GM23338 (cell line): Measurements from ENCODE around the gene ABCB8. TPM values are rescaled to one million over a fixed set of nuclear protein-coding genes. Genes with fewer than 3 reads are reported as not detected.

Source experiments
- ATAC-seq: fragments of 200-7000 bp; cut with Tn5 transposase; 3 replicates; pipeline ENCODE4 v1.9.1; 2020
- DNase-seq: peaks from one replicate; pipeline ENCODE4 v3.0.0-alpha.2; 2015; ENCODE audit warnings: low spot score
- H2AFZ ChIP-seq: fragments of 200-600 bp; sonication (generic); 2 replicates; pipeline ENCODE4 v1.8.0; 2016; ENCODE audit warnings: antibody characterized with exemption, mild to moderate bottlenecking, moderate library complexity
- H3F3A ChIP-seq: fragments of 200-600 bp; sonication (generic); replicated peaks from 2 replicates; pipeline ENCODE4 v1.8.0; 2017; ENCODE audit warnings: antibody characterized with exemption, mixed run types, low read depth
- H3K27ac ChIP-seq: fragments of 200-600 bp; sonication (generic); 2 replicates; pipeline ENCODE4 v1.6.1; 2016; ENCODE audit warnings: low read depth
- H3K27me3 ChIP-seq: fragments of 200-600 bp; sonication (generic); 2 replicates; pipeline ENCODE4 v1.8.0; 2016; ENCODE audit warnings: mild to moderate bottlenecking, mixed run types, moderate library complexity; ENCODE audit not compliant: insufficient read depth
- H3K36me3 ChIP-seq: fragments of 200-600 bp; sonication (generic); 2 replicates; pipeline ENCODE4 v1.8.0; 2016; ENCODE audit warnings: mild to moderate bottlenecking; ENCODE audit not compliant: insufficient read depth
- H3K4me1 ChIP-seq: fragments of 200-600 bp; sonication (generic); 2 replicates; pipeline ENCODE4 v1.8.0; 2016; ENCODE audit warnings: mild to moderate bottlenecking, moderate library complexity; ENCODE audit not compliant: insufficient read depth
- H3K4me2 ChIP-seq: fragments of 200-600 bp; sonication (generic); 2 replicates; pipeline ENCODE4 v1.7.1; 2017; ENCODE audit warnings: mixed run types
- H3K4me3 ChIP-seq: fragments of 200-600 bp; sonication (generic); 2 replicates; pipeline ENCODE4 v1.6.1; 2016; ENCODE audit warnings: mixed run types
- H3K79me2 ChIP-seq: fragments of 200-600 bp; sonication (generic); replicated peaks from 2 replicates; pipeline ENCODE4 v1.8.0; 2017; ENCODE audit warnings: mild to moderate bottlenecking; ENCODE audit not compliant: insufficient read depth
- H3K9me2 ChIP-seq: fragments of 200-600 bp; sonication (generic); 2 replicates; pipeline ENCODE4 v1.8.0; 2017; ENCODE audit not compliant: insufficient read depth
- H4K20me1 ChIP-seq: fragments of 200-600 bp; sonication (generic); replicated peaks from 2 replicates; pipeline ENCODE4 v1.8.0; 2017; ENCODE audit warnings: mild to moderate bottlenecking; ENCODE audit not compliant: insufficient read depth
- H3K27ac Mint-ChIP-seq: 2 replicates; pipeline ENCODE4 v1.8.0; 2020; ENCODE audit warnings: inconsistent platforms, mild to moderate bottlenecking, moderate library complexity, mixed read lengths
- H3K27me3 Mint-ChIP-seq: 3 replicates; pipeline ENCODE4 v1.8.0; 2022; ENCODE audit warnings: low read depth, mild to moderate bottlenecking, moderate library complexity, mixed read lengths, inconsistent platforms; ENCODE audit not compliant: insufficient read depth, poor library complexity
- H3K36me3 Mint-ChIP-seq: 3 replicates; pipeline ENCODE4 v1.8.0; 2021; ENCODE audit warnings: low read depth, mild to moderate bottlenecking, inconsistent platforms, moderate library complexity, mixed read lengths
- H3K4me1 Mint-ChIP-seq: 3 replicates; pipeline ENCODE4 v1.8.0; 2020; ENCODE audit warnings: mild to moderate bottlenecking, inconsistent platforms, mixed read lengths
- H3K4me3 Mint-ChIP-seq: 3 replicates; pipeline ENCODE4 v1.8.0; 2021; ENCODE audit warnings: moderate library complexity, mild to moderate bottlenecking, inconsistent platforms, mixed read lengths
- H3K9me3 Mint-ChIP-seq: 3 replicates; pipeline ENCODE4 v1.8.0; 2020; ENCODE audit warnings: moderate library complexity, mild to moderate bottlenecking, inconsistent platforms, mixed read lengths
- CREB1 ChIP-seq: fragments of 250-450 bp; sonication (Bioruptor Pico); IDR thresholded peaks from 2 replicates; pipeline ENCODE4 v1.5.0; 2020; ENCODE audit warnings: low read depth, mild to moderate bottlenecking, moderate library complexity
- CTCF ChIP-seq, 2 experiments: fragments of 200-600 bp in 1 of 2; sonication (generic) in 1 of 2; conservative IDR thresholded peaks; 2 replicates each; pipeline versions ENCODE4 v1.5.1 to v1.6.1; 2016 to 2017; ENCODE audit warnings: antibody characterized with exemption in 2 of 2, low read depth in 2 of 2, mild to moderate bottlenecking in 2 of 2, moderate library complexity in 1 of 2
- EZH2 ChIP-seq: fragments of 200-600 bp; sonication (generic); IDR thresholded peaks from one replicate; pipeline ENCODE4 v1.8.0; 2017; ENCODE audit warnings: antibody characterized with exemption, mild to moderate bottlenecking, low read depth; ENCODE audit not compliant: unreplicated experiment
- EZH2phosphoT487 ChIP-seq: fragments of 200-600 bp; sonication (generic); IDR thresholded peaks from one replicate; pipeline ENCODE4 v1.8.1; 2018; ENCODE audit warnings: antibody characterized with exemption; ENCODE audit not compliant: unreplicated experiment
- JUNB ChIP-seq: IDR thresholded peaks from one replicate; pipeline ENCODE4 v1.6.1; 2016; ENCODE audit warnings: antibody characterized with exemption; ENCODE audit not compliant: unreplicated experiment
- NANOG ChIP-seq: IDR thresholded peaks from 2 replicates; pipeline ENCODE4 v1.6.1; 2016; ENCODE audit warnings: antibody characterized with exemption, borderline replicate concordance
- POLR2AphosphoS5 ChIP-seq: IDR thresholded peaks from 2 replicates; pipeline ENCODE4 v1.6.1; 2016; ENCODE audit warnings: antibody characterized with exemption, low read depth
- REST ChIP-seq: IDR thresholded peaks from one replicate; pipeline ENCODE4 v1.6.1; 2018; ENCODE audit warnings: antibody characterized with exemption; ENCODE audit not compliant: unreplicated experiment
- STAT1 ChIP-seq: IDR thresholded peaks from one replicate; pipeline ENCODE4 v1.6.1; 2016; ENCODE audit warnings: antibody characterized with exemption; ENCODE audit not compliant: unreplicated experiment
- ZNF114 ChIP-seq: fragments of 250-450 bp; sonication (Bioruptor Pico); IDR thresholded peaks from 2 replicates; pipeline ENCODE4 v1.5.0; 2020; ENCODE audit warnings: mild to moderate bottlenecking, moderate library complexity
- ZNF331 ChIP-seq: fragments of 250-450 bp; sonication (Bioruptor Pico); IDR thresholded peaks from 2 replicates; pipeline ENCODE4 v1.5.0; 2020; ENCODE audit warnings: low read depth, mild to moderate bottlenecking, moderate library complexity
- polyA plus RNA-seq: library from polyadenylated mRNA; unstranded; fragments of >200 nt; fragmentation: Nextera tagmentation; extraction: Ambion mirVana; gene quantifications from 2 replicates; pipeline ENCODE4 v1.2.1, GENCODE V29; 2016
- total RNA-seq: library from RNA; depleted of rRNA; stranded (reverse); fragments of >200 nt; shearing (Covaris generic); gene quantifications from 2 replicates; pipeline ENCODE4 v1.2.3, GENCODE V29; 2014
- TF ChIP-seq, protein P1 (sequence below): IDR thresholded peaks from 2 replicates; pipeline ENCODE4 v1.6.1; 2016; ENCODE audit warnings: antibody characterized with exemption

The ABCB8 gene
- total and polyA plus RNA-seq, 2 experiments from 2014 or later, result 11.4 to 27.1 TPM

DNA sequence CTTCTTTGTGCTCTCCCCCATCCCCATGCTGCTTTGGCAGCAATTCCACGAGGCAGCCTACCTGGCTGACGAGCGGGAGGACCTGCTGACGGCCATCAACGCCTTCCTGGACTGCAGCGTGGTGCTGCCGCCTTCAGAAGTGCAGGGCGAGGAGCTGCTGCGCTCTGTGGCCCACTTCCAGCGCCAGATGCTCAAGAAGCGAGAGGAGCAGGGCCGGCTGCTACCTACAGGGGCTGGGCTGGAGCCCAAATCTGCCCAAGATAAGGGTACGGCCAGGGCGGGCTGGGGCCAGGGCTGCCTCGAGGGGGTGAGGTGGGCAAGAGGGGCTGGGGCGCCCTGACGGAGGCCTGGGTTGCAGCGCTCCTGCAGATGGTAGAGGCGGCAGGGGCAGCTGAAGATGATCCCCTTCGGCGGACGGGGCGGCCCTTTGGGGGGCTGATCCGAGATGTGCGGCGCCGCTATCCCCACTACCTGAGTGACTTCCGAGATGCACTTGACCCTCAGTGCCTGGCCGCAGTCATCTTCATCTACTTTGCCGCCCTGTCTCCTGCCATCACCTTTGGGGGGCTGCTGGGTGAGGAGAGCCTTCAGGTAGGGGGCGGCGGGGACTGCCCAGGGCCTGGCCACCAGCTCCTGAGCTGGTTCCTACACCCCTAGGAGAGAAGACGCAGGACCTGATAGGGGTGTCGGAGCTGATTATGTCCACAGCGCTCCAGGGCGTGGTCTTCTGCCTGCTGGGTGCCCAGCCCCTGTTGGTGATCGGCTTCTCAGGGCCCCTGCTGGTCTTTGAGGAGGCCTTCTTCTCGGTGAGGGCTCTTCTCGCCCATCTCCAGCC lies 43.0 kb downstream of the ABCB8 start (continued):
- no peak for TF ChIP-seq CTCF (conservative IDR thresholded peaks at IDR 0.05; ENCODE audit: low read depth in 2 of 2)
- no peak for TF ChIP-seq EZH2phosphoT487
- TF ChIP-seq STAT1, result no peak
- TF ChIP-seq ZNF114, result no peak
- TF ChIP-seq POLR2AphosphoS5, result no peak
- TF ChIP-seq ZNF331 (CRISPR knock-in tag), result no peak
- no peak for TF ChIP-seq CREB1 (CRISPR knock-in tag)
- TF ChIP-seq, protein P1, sequence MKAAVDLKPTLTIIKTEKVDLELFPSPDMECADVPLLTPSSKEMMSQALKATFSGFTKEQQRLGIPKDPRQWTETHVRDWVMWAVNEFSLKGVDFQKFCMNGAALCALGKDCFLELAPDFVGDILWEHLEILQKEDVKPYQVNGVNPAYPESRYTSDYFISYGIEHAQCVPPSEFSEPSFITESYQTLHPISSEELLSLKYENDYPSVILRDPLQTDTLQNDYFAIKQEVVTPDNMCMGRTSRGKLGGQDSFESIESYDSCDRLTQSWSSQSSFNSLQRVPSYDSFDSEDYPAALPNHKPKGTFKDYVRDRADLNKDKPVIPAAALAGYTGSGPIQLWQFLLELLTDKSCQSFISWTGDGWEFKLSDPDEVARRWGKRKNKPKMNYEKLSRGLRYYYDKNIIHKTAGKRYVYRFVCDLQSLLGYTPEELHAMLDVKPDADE, result no peak
- no peak for TF ChIP-seq JUNB
- no peak for TF ChIP-seq EZH2
- TF ChIP-seq REST, result no peak
- TF ChIP-seq NANOG, result no peak

GRCh38 chr7:151073990-151074389 lies 45.7 kb downstream of the ABCB8 start:
- peaks cover 28% of the 10 kb centered on the region for H3K27me3 Mint-ChIP-seq
- Histone ChIP-seq H3K4me2 (no peak overlapping the region), H3K36me3 (peaks cover 5% of the 10 kb centered on the region; the same call in 1 of the 2 replicates), H3K27me3 (no peaks in the 10 kb centered on the region), H3K79me2 (no peaks in the 10 kb centered on the region), H3K9me2 (no peaks in the 10 kb centered on the region), H4K20me1 (peaks cover 8% of the 10 kb centered on the region), H3K27ac (no peak overlapping the region), H3F3A (0 out of 2 replicates have a peak, but pooled peaks cover 10% of the 10 kb centered on the region), H3K4me1 (peaks cover 16% of the 10 kb centered on the region), H3K4me3 (no peak overlapping the region), H2AFZ (no peak overlapping the region)
- no peak overlapping the region for H3K27ac Mint-ChIP-seq
- H3K9me3 Mint-ChIP-seq, result no peaks in the 10 kb centered on the region
- ATAC-seq, result no peak
- H3K36me3 Mint-ChIP-seq, result peaks cover 57% of the 10 kb centered on the region
- peaks cover 21% of the 10 kb centered on the region for H3K4me1 Mint-ChIP-seq
- TF ChIP-seq REST (no peak), POLR2AphosphoS5 (no peak)
- DNase-seq, result no peak
- H3K4me3 Mint-ChIP-seq, result no peak overlapping the region
